Right forelimb (tissue), 1 donor: Measurements from ENCODE around the gene KCNK7.
A peak's percentile ranks its signal among the peaks of the same experiment; 100 is the strongest.

Experiments used
- DNase-seq: peaks from one replicate; pipeline ENCODE4 v3.0.0-alpha.2; 2018

The KCNK7 gene

DNA sequence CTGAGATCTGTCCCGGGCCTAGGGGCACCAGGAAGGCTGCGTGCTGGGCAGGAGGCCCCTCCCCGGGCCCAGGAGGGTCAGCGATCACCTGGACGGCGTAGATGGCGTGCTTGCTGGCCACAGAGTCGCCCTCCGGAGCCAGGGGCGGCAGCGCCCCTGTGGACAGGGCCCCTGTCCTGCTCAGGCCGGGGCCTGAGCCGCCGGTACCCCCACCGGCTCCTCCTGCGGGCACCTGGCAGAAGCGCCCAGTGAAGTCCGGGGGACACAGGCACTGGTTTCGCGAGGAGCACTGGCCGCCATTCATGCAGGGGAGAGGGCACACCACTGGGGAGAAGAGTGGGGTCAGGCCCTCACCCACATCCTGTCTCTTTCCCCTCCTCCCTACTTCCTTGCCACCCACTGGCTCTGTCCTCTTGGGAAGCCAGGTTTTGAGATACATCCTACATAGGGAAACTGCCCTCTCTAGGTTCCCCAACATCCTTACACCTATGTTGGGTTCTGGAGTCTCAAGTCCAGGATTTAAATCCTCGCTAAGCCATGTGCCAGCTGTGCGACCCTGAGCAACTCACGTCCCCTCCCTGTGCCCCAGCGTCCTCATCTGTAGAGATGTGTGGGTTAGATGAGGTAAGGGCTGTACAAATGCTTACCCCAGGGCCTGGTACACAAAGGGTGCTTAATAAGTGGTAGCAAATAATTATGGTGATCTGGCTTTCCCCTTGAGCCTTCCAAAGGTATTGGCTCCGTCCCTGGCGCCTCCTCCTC, 41.4 kb downstream of the KCNK7 start:
- no peak for DNase-seq

DNA sequence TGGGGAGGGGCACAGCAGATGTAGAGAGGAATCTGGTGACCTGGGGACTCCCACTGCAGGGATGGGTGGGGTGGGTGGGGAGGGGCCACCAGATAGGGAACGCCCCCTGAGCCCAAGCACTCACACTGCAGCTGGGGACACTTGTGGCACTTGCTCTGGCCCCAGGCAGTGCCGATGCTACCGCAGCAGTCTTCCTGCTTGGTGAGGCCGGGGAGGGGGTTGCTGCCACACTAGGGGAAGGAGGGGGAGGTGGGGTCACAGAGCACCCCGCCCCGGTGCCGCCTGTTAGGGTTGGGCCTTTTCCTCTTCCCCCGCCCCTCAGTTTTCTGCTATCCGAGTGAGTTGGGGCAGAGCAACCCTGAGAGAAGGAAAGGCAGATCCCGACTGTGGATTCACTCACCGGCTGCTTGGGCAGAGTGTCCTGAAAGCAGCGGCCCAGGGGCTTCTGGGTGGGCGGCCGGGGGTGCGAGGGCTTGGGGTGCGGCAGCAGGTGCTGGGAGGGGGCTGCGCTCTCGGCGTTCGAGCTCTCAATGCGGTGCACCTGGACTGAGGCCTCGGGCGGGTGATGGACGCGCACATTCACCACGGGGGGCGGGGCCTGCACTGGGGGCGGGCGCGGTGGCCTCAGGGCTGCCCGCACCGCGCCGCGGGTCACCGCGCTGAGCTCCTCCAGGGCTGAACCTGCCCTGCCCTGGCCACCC, 42.1 kb downstream of the KCNK7 start:
- no peak for DNase-seq

DNA sequence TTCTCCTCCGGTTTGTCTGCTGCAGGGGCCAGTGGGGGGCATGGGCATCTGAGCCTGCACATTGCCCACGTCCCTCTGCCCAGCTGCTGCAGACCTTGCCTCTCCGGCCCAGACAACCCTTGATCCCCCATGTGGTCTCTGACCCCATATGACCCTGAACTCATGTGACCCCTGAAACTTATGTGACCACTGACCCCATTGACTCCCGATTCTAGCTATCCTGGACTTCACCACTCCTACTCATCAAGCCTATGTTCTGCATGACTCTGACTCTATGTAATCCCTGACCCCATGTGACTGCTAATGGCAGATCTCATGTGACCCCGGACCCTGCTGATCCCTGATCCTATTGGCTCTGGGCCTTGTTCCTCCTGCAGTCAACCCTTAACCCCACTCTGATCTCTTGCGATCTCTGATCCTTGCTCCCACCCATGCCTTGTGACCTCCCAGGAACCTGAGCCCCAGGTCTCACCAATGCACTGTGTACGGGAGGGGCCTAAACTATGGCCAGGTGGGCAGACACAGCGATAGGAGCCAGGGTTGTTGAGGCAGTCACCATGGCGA, 43.1 kb downstream of the KCNK7 start:
- DNase-seq: no peak

DNA sequence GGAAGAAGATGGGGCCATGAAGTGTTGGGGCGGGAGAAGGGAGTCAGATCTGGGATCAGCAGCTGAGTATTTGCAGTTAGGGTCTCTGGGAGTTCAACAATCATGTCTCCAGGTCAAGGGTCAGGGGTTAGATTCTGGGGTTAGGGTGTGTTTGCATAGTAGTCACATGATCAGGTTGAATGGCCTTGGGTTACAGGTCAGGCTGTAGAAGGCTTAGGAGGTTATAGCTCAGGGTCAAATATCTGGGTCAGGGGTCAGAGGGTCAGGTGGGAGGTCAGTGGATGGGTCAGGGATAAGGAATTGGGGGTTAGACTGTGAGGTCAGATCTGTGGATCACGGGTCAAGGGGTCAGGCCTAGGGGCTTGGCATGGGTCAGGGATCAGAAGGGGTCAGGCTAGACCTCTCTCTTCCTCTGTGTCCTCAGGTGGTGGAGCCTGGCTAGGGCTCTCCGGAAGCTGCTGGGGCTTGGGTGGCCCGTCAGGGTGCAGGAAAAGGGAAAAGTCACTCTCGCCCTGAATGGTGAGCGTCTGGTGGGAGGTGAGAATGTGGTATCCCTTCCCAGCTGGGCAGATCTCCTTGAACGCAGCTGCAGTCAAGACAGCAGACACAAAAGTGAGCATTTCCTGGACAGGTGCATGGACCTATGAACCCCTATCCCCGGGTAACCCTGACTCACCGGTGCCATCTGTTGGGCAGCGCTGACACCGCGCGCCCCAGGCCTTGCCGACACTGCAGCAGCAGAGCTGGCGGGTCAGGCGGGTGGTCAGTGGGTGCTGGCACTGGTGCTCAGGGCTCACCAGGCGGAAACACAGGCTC, 43.8 kb downstream of the KCNK7 start:
- no peak for DNase-seq

DNA sequence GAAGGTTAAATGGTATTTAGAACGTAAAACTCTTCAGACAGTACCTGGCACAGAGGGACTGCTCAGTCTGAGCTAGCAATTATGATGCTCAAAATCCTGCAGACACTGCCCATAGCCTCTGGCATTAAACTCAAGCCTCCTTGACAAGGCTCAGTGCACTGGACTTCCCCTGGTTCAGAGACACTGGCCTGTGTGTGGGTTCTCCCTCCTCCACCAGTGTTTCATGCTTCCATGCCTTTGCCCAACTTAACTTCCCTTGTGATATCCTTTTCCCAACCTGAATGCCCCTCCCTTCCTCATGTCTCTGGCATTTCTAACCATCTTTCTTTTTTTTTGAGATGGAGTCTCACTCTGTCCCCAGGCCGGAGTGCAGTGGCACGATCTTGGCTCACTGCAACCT, 46.5 kb downstream of the KCNK7 start:
- no peak for DNase-seq

DNA sequence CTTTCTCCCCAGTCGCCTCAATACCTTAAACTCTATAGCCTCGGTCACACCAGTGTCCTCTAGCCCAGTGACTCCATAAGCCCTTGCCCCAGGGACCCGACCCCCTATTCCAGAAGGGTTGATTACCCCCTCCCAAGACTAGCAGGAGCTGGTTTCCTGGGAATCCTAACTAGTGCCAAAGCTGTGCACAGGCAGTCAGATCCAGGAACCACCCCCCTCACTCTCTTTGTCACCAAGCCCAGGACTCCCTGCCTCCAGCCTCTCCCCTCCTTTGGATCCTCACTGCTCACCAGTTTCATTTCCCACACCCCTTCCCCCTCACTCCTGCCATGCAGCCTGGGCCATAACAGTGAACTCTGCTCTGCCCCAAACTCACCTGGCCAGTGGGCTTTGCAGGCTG, 47.2 kb downstream of the KCNK7 start:
- DNase-seq: no peak

DNA sequence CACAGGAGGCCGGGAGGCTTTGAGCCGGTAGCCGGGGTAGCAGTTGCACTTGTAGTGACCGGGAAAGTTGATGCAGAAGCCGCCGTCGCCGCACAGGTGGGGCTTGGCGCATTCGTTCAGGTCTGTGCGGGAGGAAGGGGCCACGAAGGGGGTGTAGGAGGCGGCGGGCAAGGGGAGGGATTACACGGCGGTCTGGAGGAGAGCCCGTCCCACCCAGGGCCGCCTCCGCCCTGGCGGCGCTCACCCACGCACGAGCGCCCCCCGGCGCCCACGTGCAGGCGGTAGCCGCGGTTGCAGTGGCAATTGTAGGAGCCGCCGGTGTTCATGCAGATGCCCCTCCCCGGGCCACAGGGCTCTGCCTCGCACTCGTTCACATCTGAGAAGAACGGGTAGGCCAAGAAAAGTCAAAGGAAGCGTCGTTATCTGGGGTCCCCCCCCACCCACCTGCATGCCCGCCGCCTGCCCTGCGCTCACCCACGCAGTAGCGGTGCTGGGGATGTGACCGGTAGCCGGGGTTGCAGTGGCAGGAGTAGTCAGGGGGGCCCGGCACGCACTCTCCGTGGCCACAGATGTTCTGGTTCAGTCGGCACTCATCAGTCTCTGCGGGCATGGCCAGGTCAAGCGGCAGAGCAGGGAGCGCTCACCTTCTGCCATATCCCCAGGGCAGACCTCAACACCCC, 48.0 kb downstream of the KCNK7 start:
- no peak for DNase-seq

DNA sequence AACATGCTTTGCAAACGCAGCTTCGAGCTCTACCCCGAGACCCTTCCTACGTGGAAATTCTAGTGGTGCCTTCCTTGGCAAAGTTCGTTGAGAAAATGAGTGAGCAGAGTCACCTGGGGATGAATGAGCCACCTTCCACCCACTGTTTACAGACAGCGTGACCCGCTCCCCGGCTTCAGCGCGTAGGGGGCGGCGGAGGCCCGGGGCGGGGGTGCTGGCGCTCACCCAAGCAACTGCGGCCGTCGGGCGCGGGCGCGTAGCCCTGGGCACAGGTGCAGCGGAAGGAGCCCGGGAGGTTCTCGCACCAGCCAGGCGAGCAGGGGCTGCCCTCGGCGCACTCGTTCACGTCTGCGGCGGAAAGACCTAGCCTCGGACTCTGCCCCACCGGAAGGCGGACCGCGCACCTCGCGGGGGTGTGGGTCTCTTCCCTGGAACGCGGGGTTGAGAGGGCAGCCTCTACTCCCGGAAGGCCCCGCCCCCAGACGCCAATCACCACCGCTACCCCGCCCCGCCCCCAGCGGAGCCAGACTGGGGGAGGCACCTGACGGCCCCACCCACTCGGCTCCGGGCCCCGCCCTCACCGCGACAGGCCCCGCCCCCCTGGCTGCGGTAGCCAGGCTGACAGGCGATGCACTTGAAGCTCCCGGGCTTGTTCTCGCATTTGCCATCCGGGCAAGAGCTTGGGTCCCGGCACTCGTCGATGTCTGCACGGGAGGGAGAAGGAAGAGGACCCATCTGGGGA, 49.2 kb downstream of the KCNK7 start:
- DNase-seq: peak; percentile 71

DNA sequence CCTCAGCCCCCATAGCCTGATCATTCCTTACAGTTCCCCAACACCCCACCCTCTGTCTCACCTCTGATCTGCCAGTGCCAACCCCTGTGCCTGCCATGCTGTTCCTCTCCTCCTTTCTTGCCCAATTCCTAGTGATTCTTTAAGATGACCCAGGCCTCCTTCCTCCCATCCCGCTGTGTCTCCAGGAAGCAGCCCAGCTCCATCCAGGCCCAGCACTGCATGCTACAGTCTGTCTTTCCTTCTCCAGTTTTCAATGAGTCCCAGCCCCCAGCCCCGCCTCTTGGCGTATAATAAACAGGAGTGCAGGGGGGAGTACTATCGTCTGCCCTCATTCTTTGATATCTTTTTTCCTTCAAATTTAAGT, 49.8 kb downstream of the KCNK7 start:
- no peak for DNase-seq
